HCT116 (cell line): ENCODE measurements around the gene NFKB2. TPM values are rescaled to one million over a fixed set of nuclear protein-coding genes. Genes with fewer than 3 reads are reported as not detected.

Experiments
- ATAC-seq: fragments of 200-7000 bp; cut with Tn5 transposase; 2 replicates; pipeline ENCODE4 v1.9.1; 2020; ENCODE audit warnings: mild to moderate bottlenecking, moderate library complexity
- BruUV-seq: library from RNA; stranded (reverse); fragments of 400-500 nt; replicated peaks from 2 replicates; lab custom pipeline; 2021; lab: Mats Ljungman, UMichigan
- CTCF ChIA-PET: fragments of 300-600 bp; sonication (Branson Sonifier 250); formaldehyde crosslinking; loops from one replicate; lab custom pipeline; 2021; ENCODE audit warnings: antibody characterized with exemption; lab: Charles Lee
- POLR2A ChIA-PET: fragments of 300-600, 350-600 bp; sonication (Branson Sonifier 250); formaldehyde crosslinking; loops from one replicate; lab custom pipeline; 2021; ENCODE audit warnings: antibody characterized with exemption; lab: Charles Lee
- RAD21 ChIA-PET, 2 experiments: fragments of 300-600 bp; sonication (Branson Sonifier 250); formaldehyde crosslinking; loops; one replicate each; lab custom pipeline; 2023; ENCODE audit warnings: low total read pairs in 2 of 2; ENCODE audit not compliant: uncharacterized antibody in 2 of 2, unreplicated experiment in 2 of 2, low non-redundant PET in 1 of 2; lab: Charles Lee
- DNase-seq: peaks from one replicate; pipeline ENCODE4 v3.0.0-alpha.2; 2010; ENCODE audit warnings: low read depth, low spot score
- H2AFZ ChIP-seq: fragments of 200-600 bp; shearing (Covaris generic), sonication (generic); 2 replicates; pipeline ENCODE4 v1.6.1; 2017; ENCODE audit warnings: low read depth, mixed run types, mixed read lengths, antibody characterized with exemption, low read length; ENCODE audit not compliant: poor library complexity, severe bottlenecking
- H3K27ac ChIP-seq: 2 replicates; pipeline ENCODE4 v1.5.1; 2012; ENCODE audit warnings: low read depth, low read length
- H3K27me3 ChIP-seq: fragments of 200-600 bp; sonication (generic); 2 replicates; pipeline ENCODE4 v1.6.1; 2016; ENCODE audit warnings: mixed run types, low read length, mixed read lengths; ENCODE audit not compliant: insufficient read depth
- H3K36me3 ChIP-seq, 2 experiments: fragments of 200-500 bp in 1 of 2; fragments of 200-600 bp in 1 of 2; sonication (Bioruptor generic) in 1 of 2; sonication (generic) in 1 of 2; 2 replicates each; pipeline versions ENCODE4 v1.5.1 to v1.6.1; 2014 to 2016; ENCODE audit warnings: low read length in 2 of 2, inconsistent platforms in 1 of 2, mixed read lengths in 1 of 2, mixed run types in 1 of 2; ENCODE audit not compliant: insufficient read depth in 2 of 2, control insufficient read depth in 1 of 2
- H3K4me1 ChIP-seq, 2 experiments: fragments of 200-600 bp in 1 of 2; sonication (generic) in 1 of 2; 2 replicates each; pipeline versions ENCODE4 v1.5.1 to v1.6.1; 2012 to 2017; ENCODE audit warnings: low read length in 2 of 2, inconsistent platforms in 1 of 2, mild to moderate bottlenecking in 1 of 2, mixed read lengths in 1 of 2, mixed run types in 1 of 2, moderate library complexity in 1 of 2; ENCODE audit not compliant: insufficient read depth in 2 of 2, control insufficient read depth in 1 of 2
- H3K4me2 ChIP-seq: fragments of 200-600 bp; sonication (generic); 2 replicates; pipeline ENCODE4 v1.6.1; 2017; ENCODE audit warnings: mixed run types, low read length, mixed read lengths
- H3K4me3 ChIP-seq, 2 experiments: fragments of 200-600 bp in 1 of 2; sonication (generic) in 1 of 2; replicated peaks in 1 of 2; 2 replicates each; pipeline ENCODE4 v1.5.1; 2011 to 2016; ENCODE audit warnings: low read length in 2 of 2, control low read depth in 1 of 2, low read depth in 1 of 2, mild to moderate bottlenecking in 1 of 2, mixed read lengths in 1 of 2, mixed run types in 1 of 2
- H3K79me2 ChIP-seq: fragments of 200-600 bp; sonication (generic); 2 replicates; pipeline ENCODE4 v1.6.1; 2017; ENCODE audit warnings: mild to moderate bottlenecking, mixed run types, low read length, moderate library complexity, mixed read lengths; ENCODE audit not compliant: insufficient read depth
- H3K9ac ChIP-seq: fragments of 200-600 bp; sonication (generic); 2 replicates; pipeline ENCODE4 v1.6.1; 2016; ENCODE audit warnings: low read length, mixed read lengths
- H3K9me2 ChIP-seq: fragments of 200-600 bp; sonication (generic), shearing (Covaris generic); 2 replicates; pipeline ENCODE4 v1.6.1; 2017; ENCODE audit warnings: mixed run types, mild to moderate bottlenecking, moderate library complexity; ENCODE audit not compliant: insufficient read depth
- H3K9me3 ChIP-seq, 2 experiments: fragments of 200-500 bp in 1 of 2; fragments of 200-600 bp in 1 of 2; sonication (Bioruptor generic) in 1 of 2; sonication (generic) in 1 of 2; 2 replicates each; pipeline ENCODE4 v1.6.1; 2014 to 2017; ENCODE audit warnings: low read length in 2 of 2, mixed read lengths in 2 of 2, inconsistent platforms in 1 of 2, low read depth in 1 of 2, mild to moderate bottlenecking in 1 of 2, mixed run types in 1 of 2, moderate library complexity in 1 of 2; ENCODE audit not compliant: control insufficient read depth in 1 of 2, insufficient read depth in 1 of 2
- H4K20me1 ChIP-seq: fragments of 200-600 bp; sonication (generic), shearing (Covaris generic); 2 replicates; pipeline ENCODE4 v1.6.1; 2017; ENCODE audit warnings: mixed run types, mild to moderate bottlenecking, moderate library complexity; ENCODE audit not compliant: insufficient read depth
- CBX3 ChIP-seq: IDR thresholded peaks from 2 replicates; pipeline ENCODE4 v1.6.1; 2012; ENCODE audit warnings: low read depth
- CTCF ChIP-seq, 3 experiments: fragments of 200-600 bp in 1 of 3; sonication (generic) in 1 of 3; IDR thresholded peaks in 2 of 3; conservative IDR thresholded peaks in 1 of 3; 2 replicates each; pipeline ENCODE4 v1.5.1; 2012 to 2017; ENCODE audit warnings: low read depth in 2 of 3, low read length in 2 of 3, antibody characterized with exemption in 1 of 3, borderline replicate concordance in 1 of 3, control low read depth in 1 of 3, mild to moderate bottlenecking in 1 of 3, mixed read lengths in 1 of 3, mixed run types in 1 of 3, moderate library complexity in 1 of 3; ENCODE audit not compliant: insufficient read depth in 1 of 3
- FOSL1 ChIP-seq: IDR thresholded peaks from 2 replicates; pipeline ENCODE4 v1.6.1; 2012; ENCODE audit warnings: low read depth
- MAX ChIP-seq: IDR thresholded peaks from 2 replicates; pipeline ENCODE4 v1.6.1; 2012
- POLR2A ChIP-seq: IDR thresholded peaks from 2 replicates; pipeline ENCODE4 v1.7.0; 2011; ENCODE audit warnings: borderline replicate concordance; ENCODE audit not compliant: insufficient read depth, insufficient read length; ENCODE audit errors: extremely low read depth
- POLR2AphosphoS5 ChIP-seq: IDR thresholded peaks from 2 replicates; pipeline ENCODE4 v1.6.1; 2011; ENCODE audit warnings: mild to moderate bottlenecking, low read depth, low read length, moderate library complexity
- RAD21 ChIP-seq: IDR thresholded peaks from 2 replicates; pipeline ENCODE4 v1.6.1; 2012; ENCODE audit warnings: low read depth, mild to moderate bottlenecking
- SP1 ChIP-seq: IDR thresholded peaks from 2 replicates; pipeline ENCODE4 v1.6.1; 2012; ENCODE audit warnings: low read depth
- SRF ChIP-seq: IDR thresholded peaks from 2 replicates; pipeline ENCODE4 v1.6.1; 2012; ENCODE audit warnings: low read depth
- YY1 ChIP-seq: IDR thresholded peaks from 2 replicates; pipeline ENCODE4 v1.6.1; 2011; ENCODE audit warnings: low read length, low read depth, moderate library complexity, mild to moderate bottlenecking; ENCODE audit not compliant: insufficient replicate concordance; ENCODE audit errors: extremely low read depth
- ZFX ChIP-seq: fragments of 450-650 bp; IDR thresholded peaks from 2 replicates; pipeline ENCODE4 v1.6.1; 2017
- intact Hi-C: fragments of 100-400 bp; cut with micrococcal nuclease; formaldehyde crosslinking; loops from 2 replicates; pipeline ENCODE4 v1.10.0; 2022
- total RNA-seq: library from RNA; stranded (reverse); gene quantifications from one replicate; pipeline ENCODE4 v1.2.1, GENCODE V29; 2021; ENCODE audit not compliant: unreplicated experiment
- TF ChIP-seq, protein P1 (sequence below): IDR thresholded peaks from 2 replicates; pipeline ENCODE4 v1.6.1; 2012; ENCODE audit warnings: low read depth

The NFKB2 gene
- total RNA-seq, 1 experiment from 2014 or later: 115 TPM

DNA sequence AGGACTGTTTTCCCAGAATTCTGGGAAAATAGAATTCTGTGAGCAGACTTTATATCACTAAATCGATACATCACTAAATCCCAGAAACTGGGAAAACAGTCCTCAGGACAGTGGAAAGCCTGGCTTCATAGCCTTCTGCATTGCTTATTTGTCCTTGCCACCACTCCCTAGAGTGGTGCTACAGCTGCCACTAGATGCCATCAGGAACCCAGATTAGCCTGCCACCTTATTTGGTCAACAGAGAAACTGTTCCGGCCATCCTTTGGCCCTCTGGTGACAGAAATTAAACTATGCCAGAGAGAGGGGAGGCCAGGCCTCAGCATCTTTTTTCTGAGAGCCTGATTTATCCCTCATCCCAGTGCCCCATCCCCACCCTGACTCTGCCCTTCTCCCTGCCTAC lies 19.6 kb upstream of the NFKB2 start:
- ChIA-PET POLR2A (no interaction called here), CTCF (interaction anchor here (1.2 to 2.6 kb wide), 2 partner anchors 8 to 23 kb away, joined by 3 to 8 read pairs; no protein-coding TSS in a partner anchor), RAD21 (no interaction called here)
- Histone ChIP-seq H3K9ac (no peak overlapping the region), H3K9me3 (peaks cover 0 to 2% of the 10 kb centered on the region in 2 experiments; a peak in 1 of 4 replicates), H3K4me3 (no peak overlapping the region), H2AFZ (no peak overlapping the region), H3K4me2 (no peak overlapping the region), H3K27me3 (no peaks in the 10 kb centered on the region), H3K36me3 (peaks cover 50 to 56% of the 10 kb centered on the region in 2 experiments), H3K4me1 (no peaks in the 10 kb centered on the region), H3K9me2 (no peaks in the 10 kb centered on the region), H3K79me2 (no peaks in the 10 kb centered on the region), H3K27ac (no peak overlapping the region), H4K20me1 (no peaks in the 10 kb centered on the region)
- no TSS peak for BruUV-seq
- no peak for DNase-seq
- intact Hi-C loops: no loop called here
- TF ChIP-seq SP1: no peak
- no peak for TF ChIP-seq CBX3
- no peak for TF ChIP-seq RAD21
- TF ChIP-seq ZFX: no peak
- no peak for TF ChIP-seq POLR2AphosphoS5
- 0 out of 2 replicates have a peak, but pooled peaks have one; percentile 46 for TF ChIP-seq SRF
- TF ChIP-seq, protein P1, sequence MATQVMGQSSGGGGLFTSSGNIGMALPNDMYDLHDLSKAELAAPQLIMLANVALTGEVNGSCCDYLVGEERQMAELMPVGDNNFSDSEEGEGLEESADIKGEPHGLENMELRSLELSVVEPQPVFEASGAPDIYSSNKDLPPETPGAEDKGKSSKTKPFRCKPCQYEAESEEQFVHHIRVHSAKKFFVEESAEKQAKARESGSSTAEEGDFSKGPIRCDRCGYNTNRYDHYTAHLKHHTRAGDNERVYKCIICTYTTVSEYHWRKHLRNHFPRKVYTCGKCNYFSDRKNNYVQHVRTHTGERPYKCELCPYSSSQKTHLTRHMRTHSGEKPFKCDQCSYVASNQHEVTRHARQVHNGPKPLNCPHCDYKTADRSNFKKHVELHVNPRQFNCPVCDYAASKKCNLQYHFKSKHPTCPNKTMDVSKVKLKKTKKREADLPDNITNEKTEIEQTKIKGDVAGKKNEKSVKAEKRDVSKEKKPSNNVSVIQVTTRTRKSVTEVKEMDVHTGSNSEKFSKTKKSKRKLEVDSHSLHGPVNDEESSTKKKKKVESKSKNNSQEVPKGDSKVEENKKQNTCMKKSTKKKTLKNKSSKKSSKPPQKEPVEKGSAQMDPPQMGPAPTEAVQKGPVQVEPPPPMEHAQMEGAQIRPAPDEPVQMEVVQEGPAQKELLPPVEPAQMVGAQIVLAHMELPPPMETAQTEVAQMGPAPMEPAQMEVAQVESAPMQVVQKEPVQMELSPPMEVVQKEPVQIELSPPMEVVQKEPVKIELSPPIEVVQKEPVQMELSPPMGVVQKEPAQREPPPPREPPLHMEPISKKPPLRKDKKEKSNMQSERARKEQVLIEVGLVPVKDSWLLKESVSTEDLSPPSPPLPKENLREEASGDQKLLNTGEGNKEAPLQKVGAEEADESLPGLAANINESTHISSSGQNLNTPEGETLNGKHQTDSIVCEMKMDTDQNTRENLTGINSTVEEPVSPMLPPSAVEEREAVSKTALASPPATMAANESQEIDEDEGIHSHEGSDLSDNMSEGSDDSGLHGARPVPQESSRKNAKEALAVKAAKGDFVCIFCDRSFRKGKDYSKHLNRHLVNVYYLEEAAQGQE: no peak
- ATAC-seq: peak; percentile 64

GRCh38 chr10:102376901-102377300 lies 18.6 kb upstream of the NFKB2 start:
- no TSS peak for BruUV-seq
- TF ChIP-seq MAX: no peak
- no peak for TF ChIP-seq CTCF (IDR thresholded peaks at IDR 0.05 in 2 of 3, conservative IDR thresholded peaks at IDR 0.05 in 1 of 3; ENCODE audit: borderline replicate concordance in 1 of 3, insufficient read depth in 1 of 3, low read depth in 2 of 3, low read length in 2 of 3)
- no peak for TF ChIP-seq YY1
- TF ChIP-seq POLR2A: no peak
- no peak for TF ChIP-seq SRF
- TF ChIP-seq FOSL1: no peak
- TF ChIP-seq, all 23 proteins: peak for 0

More at GRCh38 chr10:102376901-102377300, 18.6 kb upstream of the NFKB2 start:
- Histone ChIP-seq H3K4me2 (no peak overlapping the region), H3K4me1 (no peaks in the 10 kb centered on the region), H3K9me2 (no peaks in the 10 kb centered on the region), H3K27me3 (no peaks in the 10 kb centered on the region), H3K79me2 (no peaks in the 10 kb centered on the region), H3K27ac (no peak overlapping the region), H3K36me3 (peaks cover 44 to 52% of the 10 kb centered on the region in 2 experiments; a peak in 3 of 4 replicates), H3K9me3 (no peaks in the 10 kb centered on the region), H2AFZ (no peak overlapping the region), H3K9ac (no peak overlapping the region), H3K4me3 (no peak overlapping the region), H4K20me1 (no peaks in the 10 kb centered on the region)
- intact Hi-C loops: no loop called here
- DNase-seq: no peak
- ChIA-PET POLR2A (no interaction called here), CTCF (no interaction called here), RAD21 (no interaction called here)
- no peak for ATAC-seq
